ENCODE results near the gene PCP2.
A peak's percentile ranks its signal among the peaks of the same experiment; 100 is the strongest.

The PCP2 gene

DNA sequence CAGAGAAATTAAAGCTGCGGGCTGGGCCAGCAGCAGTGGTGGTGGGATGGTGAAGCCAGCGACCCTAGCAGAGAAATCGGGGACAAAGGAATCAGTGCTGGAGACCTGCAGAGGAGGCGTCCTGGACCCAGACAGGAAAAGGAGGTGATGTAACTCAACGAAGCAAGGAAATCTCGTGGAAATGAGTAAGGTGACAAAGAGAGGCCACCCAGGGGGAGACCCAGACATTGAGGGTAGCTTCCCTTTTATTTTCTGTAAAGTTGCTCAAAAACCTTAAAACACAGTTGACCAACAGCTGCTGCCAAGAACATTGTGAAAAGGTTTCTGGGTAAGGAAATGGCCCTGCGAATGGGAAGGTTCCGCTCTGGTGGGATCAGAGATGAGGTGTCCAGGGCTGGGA lies 22.1 kb upstream of the PCP2 start:
- Mint-ChIP-seq H3K36me3 (ENCODE audit: low read depth) (no peaks in the 10 kb centered on the region), H3K4me3 (no peak overlapping the region), H3K27ac (no peak overlapping the region), H3K4me1 (peaks cover 15% of the 10 kb centered on the region), H3K27me3 (ENCODE audit: low read depth) (peaks cover 25% of the 10 kb centered on the region), H3K9me3 (no peaks in the 10 kb centered on the region)
- TF ChIP-seq, protein P1, sequence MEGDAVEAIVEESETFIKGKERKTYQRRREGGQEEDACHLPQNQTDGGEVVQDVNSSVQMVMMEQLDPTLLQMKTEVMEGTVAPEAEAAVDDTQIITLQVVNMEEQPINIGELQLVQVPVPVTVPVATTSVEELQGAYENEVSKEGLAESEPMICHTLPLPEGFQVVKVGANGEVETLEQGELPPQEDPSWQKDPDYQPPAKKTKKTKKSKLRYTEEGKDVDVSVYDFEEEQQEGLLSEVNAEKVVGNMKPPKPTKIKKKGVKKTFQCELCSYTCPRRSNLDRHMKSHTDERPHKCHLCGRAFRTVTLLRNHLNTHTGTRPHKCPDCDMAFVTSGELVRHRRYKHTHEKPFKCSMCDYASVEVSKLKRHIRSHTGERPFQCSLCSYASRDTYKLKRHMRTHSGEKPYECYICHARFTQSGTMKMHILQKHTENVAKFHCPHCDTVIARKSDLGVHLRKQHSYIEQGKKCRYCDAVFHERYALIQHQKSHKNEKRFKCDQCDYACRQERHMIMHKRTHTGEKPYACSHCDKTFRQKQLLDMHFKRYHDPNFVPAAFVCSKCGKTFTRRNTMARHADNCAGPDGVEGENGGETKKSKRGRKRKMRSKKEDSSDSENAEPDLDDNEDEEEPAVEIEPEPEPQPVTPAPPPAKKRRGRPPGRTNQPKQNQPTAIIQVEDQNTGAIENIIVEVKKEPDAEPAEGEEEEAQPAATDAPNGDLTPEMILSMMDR (IDR thresholded peaks at IDR 0.05; ENCODE audit: unreplicated experiment in 3 of 3) = no peak

DNA sequence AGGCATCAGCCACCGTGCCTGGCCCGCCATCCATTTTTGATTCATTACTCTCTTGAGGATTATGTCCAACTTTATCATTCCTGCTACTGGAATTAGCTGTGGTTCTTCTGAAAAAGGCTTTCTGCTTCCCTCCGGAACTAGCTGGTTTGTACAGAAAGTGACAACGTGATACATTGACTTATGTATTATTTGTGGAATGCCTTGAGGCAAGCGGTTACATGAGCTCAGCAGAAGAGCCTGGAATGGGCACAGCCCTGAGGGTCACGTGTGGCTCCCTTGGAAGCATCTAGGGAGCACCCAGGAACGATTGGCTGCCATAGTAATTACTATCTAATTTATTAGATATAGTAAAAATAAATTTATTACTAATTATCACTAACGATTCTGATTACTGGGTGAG lies 20.9 kb upstream of the PCP2 start:
- TF ChIP-seq, protein P1 (IDR thresholded peaks at IDR 0.05; ENCODE audit: unreplicated experiment in 3 of 3) = no peak
- no peak overlapping the region for H3K27ac Mint-ChIP-seq
- H3K4me1 Mint-ChIP-seq = peaks cover 15% of the 10 kb centered on the region
- H3K9me3 Mint-ChIP-seq = no peaks in the 10 kb centered on the region
- H3K4me3 Mint-ChIP-seq = no peak overlapping the region
- H3K27me3 Mint-ChIP-seq (ENCODE audit: low read depth) = peaks cover 30% of the 10 kb centered on the region
- no peaks in the 10 kb centered on the region for H3K36me3 Mint-ChIP-seq (ENCODE audit: low read depth)

DNA sequence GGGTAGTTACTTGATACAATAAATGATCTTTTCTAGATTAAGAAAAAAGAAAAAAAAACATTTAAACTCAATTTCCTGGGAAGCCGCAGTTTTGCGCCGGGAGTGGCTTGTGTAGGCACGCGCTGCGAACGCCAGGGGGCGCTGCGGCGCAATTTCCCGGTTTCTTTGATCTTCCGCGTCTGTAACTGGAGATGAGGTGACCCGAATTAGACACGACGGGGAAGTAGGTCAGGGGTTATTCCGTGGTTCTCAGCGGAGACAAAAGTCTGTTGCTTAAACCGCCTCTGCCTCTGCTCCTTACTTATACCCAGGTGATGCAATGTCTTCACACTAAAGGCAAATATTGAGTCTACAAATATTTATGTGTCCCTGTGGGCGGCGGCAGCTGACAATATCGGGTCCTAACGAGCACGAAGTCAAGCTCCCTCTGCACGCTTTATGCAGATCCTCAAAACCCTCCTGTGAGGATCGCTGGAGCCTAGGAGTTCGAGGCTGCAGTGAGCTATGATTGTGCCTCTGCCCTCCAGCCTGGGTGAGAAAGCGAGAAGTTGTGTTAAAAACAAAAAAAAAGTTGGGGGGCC lies 18.6 kb upstream of the PCP2 start:
- no peaks in the 10 kb centered on the region for H3K9me3 Mint-ChIP-seq
- peaks cover 10% of the 10 kb centered on the region for H3K4me1 Mint-ChIP-seq
- TF ChIP-seq, protein P1 (IDR thresholded peaks at IDR 0.05; ENCODE audit: unreplicated experiment in 3 of 3) = peak; percentile 99 to 100 (median 100)
- peak overlapping the region; percentile 37 to 74 (median 61) for H3K4me3 Mint-ChIP-seq
- peak overlapping the region in 1 of 3 experiments; percentile 68 for H3K27ac Mint-ChIP-seq
- H3K27me3 Mint-ChIP-seq (ENCODE audit: low read depth) = peaks cover 24% of the 10 kb centered on the region
- H3K36me3 Mint-ChIP-seq (ENCODE audit: low read depth) = no peaks in the 10 kb centered on the region

DNA sequence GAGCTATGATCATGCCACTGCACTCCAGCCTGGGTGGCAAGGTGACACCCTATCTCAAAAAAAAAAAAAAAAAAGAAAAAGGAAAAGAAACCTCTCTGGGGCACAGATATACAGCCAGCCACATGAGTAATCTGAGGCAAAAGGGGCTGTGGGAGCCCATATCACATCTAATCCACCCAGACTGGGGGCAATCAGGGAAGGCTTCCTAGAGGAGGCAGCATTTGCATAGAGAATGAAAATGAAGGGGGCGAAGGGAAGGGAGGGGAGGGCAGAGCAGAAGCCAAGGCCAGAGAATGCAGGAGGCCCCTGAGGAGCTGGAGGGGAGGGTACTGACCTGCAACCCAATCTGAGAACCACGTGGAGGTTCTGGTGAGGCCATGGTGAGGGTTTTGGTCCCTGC lies 16.6 kb upstream of the PCP2 start:
- Mint-ChIP-seq H3K27me3 (ENCODE audit: low read depth) (peaks cover 17% of the 10 kb centered on the region), H3K27ac (no peak overlapping the region), H3K9me3 (no peaks in the 10 kb centered on the region), H3K36me3 (ENCODE audit: low read depth) (no peaks in the 10 kb centered on the region), H3K4me1 (peaks cover 10% of the 10 kb centered on the region), H3K4me3 (no peak overlapping the region)
- TF ChIP-seq, protein P1 (IDR thresholded peaks at IDR 0.05; ENCODE audit: unreplicated experiment in 3 of 3) = no peak

DNA sequence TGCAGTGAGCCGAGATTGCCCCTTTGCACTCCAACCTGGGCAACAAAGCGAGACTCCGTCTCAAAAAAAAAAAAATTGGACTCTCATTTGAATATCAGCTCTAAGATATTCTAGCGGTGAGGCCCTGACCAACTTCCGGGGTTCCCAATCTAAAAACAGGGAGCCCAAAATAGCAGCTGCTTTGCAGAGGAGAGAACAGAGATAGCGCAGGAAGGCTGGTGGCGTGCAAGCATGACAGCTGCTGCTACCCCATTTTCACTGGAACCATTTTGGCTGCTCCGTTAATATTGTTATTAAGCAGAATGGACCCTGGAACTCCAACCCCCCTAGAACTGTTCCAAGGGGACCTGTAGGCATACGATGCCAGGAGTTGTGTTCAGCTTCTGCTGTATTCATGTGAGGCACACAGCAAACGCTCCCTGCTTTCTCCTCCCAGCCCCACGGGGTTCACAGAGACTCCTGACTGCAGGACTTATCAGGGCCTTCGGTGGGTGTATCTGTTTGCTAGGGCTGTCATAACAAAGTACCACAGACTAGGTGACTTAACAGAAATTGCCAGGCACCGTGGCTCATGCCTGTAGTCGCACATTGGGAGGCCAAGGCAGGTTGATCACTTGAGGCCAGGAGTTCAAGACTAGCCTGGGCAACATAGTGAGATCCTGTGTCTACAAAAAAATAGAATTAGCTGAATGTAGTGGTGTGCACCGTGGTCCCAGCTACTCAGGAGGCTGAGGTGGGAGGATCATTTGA lies 14.9 kb upstream of the PCP2 start:
- H3K27me3 Mint-ChIP-seq (ENCODE audit: low read depth) = peaks cover 17% of the 10 kb centered on the region
- peaks cover 10% of the 10 kb centered on the region for H3K4me1 Mint-ChIP-seq
- H3K4me3 Mint-ChIP-seq = no peak overlapping the region
- no peaks in the 10 kb centered on the region for H3K36me3 Mint-ChIP-seq (ENCODE audit: low read depth)
- TF ChIP-seq, protein P1 (IDR thresholded peaks at IDR 0.05; ENCODE audit: unreplicated experiment in 3 of 3) = no peak
- no peak overlapping the region for H3K27ac Mint-ChIP-seq
- H3K9me3 Mint-ChIP-seq = no peaks in the 10 kb centered on the region

DNA sequence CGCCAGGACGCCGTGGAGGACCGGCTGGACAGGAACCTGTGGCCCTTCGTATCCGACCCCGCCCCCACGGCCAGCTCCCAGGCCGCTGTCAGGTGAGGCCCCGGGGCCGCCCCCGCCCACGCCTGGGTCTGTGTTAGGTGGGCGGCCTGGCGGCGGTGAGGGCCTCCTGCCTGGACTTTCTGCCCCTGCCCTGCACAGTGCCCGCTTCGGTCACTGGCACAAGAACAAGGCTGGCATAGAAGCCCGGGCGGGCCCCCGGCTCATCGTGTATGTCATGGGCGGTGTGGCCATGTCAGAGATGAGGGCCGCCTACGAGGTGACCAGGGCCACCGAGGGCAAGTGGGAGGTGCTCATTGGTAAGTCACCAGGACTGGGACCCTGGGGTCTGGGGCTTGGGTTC lies 13.6 kb upstream of the PCP2 start:
- H3K36me3 Mint-ChIP-seq (ENCODE audit: low read depth) = no peaks in the 10 kb centered on the region
- H3K27ac Mint-ChIP-seq = no peak overlapping the region
- H3K4me1 Mint-ChIP-seq = peaks cover 3% of the 10 kb centered on the region
- TF ChIP-seq, protein P1 (IDR thresholded peaks at IDR 0.05; ENCODE audit: unreplicated experiment in 3 of 3) = no peak
- no peaks in the 10 kb centered on the region for H3K9me3 Mint-ChIP-seq
- H3K4me3 Mint-ChIP-seq = no peak overlapping the region
- peaks cover 8% of the 10 kb centered on the region for H3K27me3 Mint-ChIP-seq (ENCODE audit: low read depth)

All from nephron (organoid).